Neuronal stem cell (in vitro differentiated cells): ENCODE measurements around the gene HPX.

ENCODE experiments used
- DNase-seq: peaks from one replicate; pipeline ENCODE4 v3.0.0-alpha.2; 2013; ENCODE audit warnings: low spot score
- H2AFZ ChIP-seq: one replicate; pipeline ENCODE4 v1.6.1; 2013; ENCODE audit warnings: mild to moderate bottlenecking, low read length, inconsistent platforms
- H2AK5ac ChIP-seq: 2 replicates; pipeline ENCODE4 v1.6.1; 2013; ENCODE audit warnings: low read depth, mild to moderate bottlenecking, inconsistent platforms, low read length, moderate library complexity, mixed read lengths
- H2BK120ac ChIP-seq: 2 replicates; pipeline ENCODE4 v1.6.1; 2013; ENCODE audit warnings: low read depth, mild to moderate bottlenecking, inconsistent platforms, low read length, moderate library complexity, mixed read lengths
- H2BK12ac ChIP-seq: one replicate; pipeline ENCODE4 v1.6.1; 2013; ENCODE audit warnings: low read length, inconsistent platforms
- H2BK15ac ChIP-seq: 2 replicates; pipeline ENCODE4 v1.6.1; 2013; ENCODE audit warnings: mild to moderate bottlenecking, low read length, inconsistent platforms, mixed read lengths
- H2BK5ac ChIP-seq: one replicate; pipeline ENCODE4 v1.6.1; 2013; ENCODE audit warnings: inconsistent platforms, mild to moderate bottlenecking, low read length, moderate library complexity
- H3K14ac ChIP-seq: one replicate; pipeline ENCODE4 v1.6.1; 2013; ENCODE audit warnings: low read length, inconsistent platforms
- H3K18ac ChIP-seq: 2 replicates; pipeline ENCODE4 v1.6.1; 2013; ENCODE audit warnings: low read length, inconsistent platforms
- H3K23ac ChIP-seq: 2 replicates; pipeline ENCODE4 v1.6.1; 2013; ENCODE audit warnings: low read depth, mild to moderate bottlenecking, mixed read lengths, low read length, inconsistent platforms; ENCODE audit not compliant: poor library complexity
- H3K27ac ChIP-seq: replicated peaks from 3 replicates; pipeline ENCODE4 v1.5.1; 2013; ENCODE audit warnings: low read length, inconsistent platforms
- H3K27me3 ChIP-seq, 3 experiments: 2 replicates each; pipeline ENCODE4 v1.6.1; 2013; ENCODE audit warnings: low read length in 3 of 3, mild to moderate bottlenecking in 2 of 3, inconsistent platforms in 1 of 3, low read depth in 1 of 3, mixed read lengths in 1 of 3, moderate library complexity in 1 of 3; ENCODE audit not compliant: control insufficient read depth in 3 of 3, insufficient read depth in 3 of 3
- H3K36me3 ChIP-seq, 2 donors: replicated peaks in 1 of 2; 2 replicates each; pipeline ENCODE4 v1.6.1; 2013; ENCODE audit warnings: low read length in 2 of 2; ENCODE audit not compliant: control insufficient read depth in 2 of 2, insufficient read depth in 2 of 2
- H3K4ac ChIP-seq: 2 replicates; pipeline ENCODE4 v1.6.1; 2013; ENCODE audit warnings: inconsistent platforms, mild to moderate bottlenecking, low read length, moderate library complexity
- H3K4me1 ChIP-seq, 2 donors: 1 replicate in 1 of 2; 2 replicates in 1 of 2; pipeline ENCODE4 v1.6.1; 2013; ENCODE audit warnings: low read length in 2 of 2, low read depth in 1 of 2; ENCODE audit not compliant: control insufficient read depth in 2 of 2, insufficient read depth in 1 of 2
- H3K4me2 ChIP-seq: one replicate; pipeline ENCODE4 v1.6.1; 2013; ENCODE audit warnings: mild to moderate bottlenecking, low read length, inconsistent platforms; ENCODE audit not compliant: insufficient read depth, poor library complexity, severe bottlenecking
- H3K4me3 ChIP-seq, 2 donors: 2 replicates each; pipeline ENCODE4 v1.5.1; 2013; ENCODE audit warnings: low read length in 2 of 2, mild to moderate bottlenecking in 2 of 2, inconsistent platforms in 1 of 2, moderate library complexity in 1 of 2
- H3K79me1 ChIP-seq: one replicate; pipeline ENCODE4 v1.6.1; 2013; ENCODE audit warnings: low read depth, mild to moderate bottlenecking, inconsistent platforms, low read length, moderate library complexity
- H3K9ac ChIP-seq: one replicate; pipeline ENCODE4 v1.6.1; 2013; ENCODE audit warnings: mild to moderate bottlenecking, low read depth, low read length, inconsistent platforms; ENCODE audit not compliant: poor library complexity
- H3K9me3 ChIP-seq, 2 donors: replicated peaks in 1 of 2; 2 replicates each; pipeline versions ENCODE3 to v1.6.1; 2013; ENCODE audit warnings: low read length in 2 of 2, mild to moderate bottlenecking in 2 of 2, inconsistent platforms in 1 of 2, low read depth in 1 of 2, mixed read lengths in 1 of 2, moderate library complexity in 1 of 2; ENCODE audit not compliant: control insufficient read depth in 2 of 2, insufficient read depth in 1 of 2
- H4K8ac ChIP-seq: one replicate; pipeline ENCODE4 v1.6.1; 2013; ENCODE audit warnings: low read depth, mild to moderate bottlenecking, inconsistent platforms, low read length, moderate library complexity
- H4K91ac ChIP-seq: one replicate; pipeline ENCODE4 v1.6.1; 2013; ENCODE audit warnings: low read length, low read depth, mild to moderate bottlenecking, inconsistent platforms; ENCODE audit not compliant: poor library complexity
- WGBS, 2 donors: extraction: QIAGEN DNeasy Blood & Tissue Kit; methylation state at CpG; one replicate each; pipeline ENCODE4 v1.1.7; 2013; ENCODE audit warnings: missing lambda C conversion rate in 2 of 2, mixed read lengths in 1 of 2; ENCODE audit not compliant: insufficient read length in 2 of 2, insufficient replicate concordance in 1 of 2; ENCODE audit errors: extremely low coverage in 2 of 2; 5-methylcytosine and 5-hydroxymethylcytosine counted together

HPX gene

GRCh38 chr11:6437993-6438392, 2.8 kb downstream of the HPX start:
- Histone ChIP-seq H3K23ac (no peak overlapping the region), H3K18ac (no peak overlapping the region), H3K36me3 (no peaks in the 10 kb centered on the region), H4K91ac (no peak overlapping the region), H2BK120ac (no peak overlapping the region), H2BK12ac (no peak overlapping the region), H3K4me2 (no peak overlapping the region), H3K4me3 (no peak overlapping the region), H3K9ac (no peak overlapping the region), H3K79me1 (no peaks in the 10 kb centered on the region), H2BK5ac (no peak overlapping the region), H3K14ac (no peak overlapping the region), H2AFZ (no peak overlapping the region), H3K27ac (no peak overlapping the region), H2AK5ac (no peak overlapping the region), H3K9me3 (no peaks in the 10 kb centered on the region), H3K27me3 (peaks cover 0 to 2% (median 0%) of the 10 kb centered on the region in 3 experiments), H2BK15ac (no peak overlapping the region), H3K4me1 (peaks cover 2% of the 10 kb centered on the region in 2 donors), H4K8ac (no peak overlapping the region), H3K4ac (no peak overlapping the region)
- WGBS, 2 donors, result no CpG with 5 or more reads among the region's 3 CpGs
- no peak for DNase-seq

DNA sequence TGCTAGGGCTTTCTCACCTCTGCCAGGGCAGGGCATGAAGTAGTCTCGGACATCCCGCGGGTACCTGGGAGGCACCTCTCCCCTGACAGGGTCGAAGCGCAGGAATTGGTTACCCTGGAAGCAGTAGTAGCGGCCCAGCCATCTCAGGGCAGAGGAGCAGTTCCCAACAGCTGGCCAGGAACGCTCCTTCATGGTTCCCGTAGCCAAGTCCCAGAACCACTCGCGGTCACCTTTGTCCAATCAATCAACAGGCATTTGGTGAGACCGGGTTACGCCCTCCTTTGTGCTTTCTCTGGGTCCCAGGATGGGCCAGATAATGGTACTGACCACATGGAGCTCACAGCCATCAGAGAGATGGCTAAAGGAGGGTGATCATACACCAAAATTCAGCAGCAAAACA, 3.4 kb downstream of the HPX start:
- H3K4me1 ChIP-seq, result peaks cover 2% of the 10 kb centered on the region in 2 donors
- H3K79me1 ChIP-seq, result no peaks in the 10 kb centered on the region
- no peak overlapping the region for H4K91ac ChIP-seq

DNA sequence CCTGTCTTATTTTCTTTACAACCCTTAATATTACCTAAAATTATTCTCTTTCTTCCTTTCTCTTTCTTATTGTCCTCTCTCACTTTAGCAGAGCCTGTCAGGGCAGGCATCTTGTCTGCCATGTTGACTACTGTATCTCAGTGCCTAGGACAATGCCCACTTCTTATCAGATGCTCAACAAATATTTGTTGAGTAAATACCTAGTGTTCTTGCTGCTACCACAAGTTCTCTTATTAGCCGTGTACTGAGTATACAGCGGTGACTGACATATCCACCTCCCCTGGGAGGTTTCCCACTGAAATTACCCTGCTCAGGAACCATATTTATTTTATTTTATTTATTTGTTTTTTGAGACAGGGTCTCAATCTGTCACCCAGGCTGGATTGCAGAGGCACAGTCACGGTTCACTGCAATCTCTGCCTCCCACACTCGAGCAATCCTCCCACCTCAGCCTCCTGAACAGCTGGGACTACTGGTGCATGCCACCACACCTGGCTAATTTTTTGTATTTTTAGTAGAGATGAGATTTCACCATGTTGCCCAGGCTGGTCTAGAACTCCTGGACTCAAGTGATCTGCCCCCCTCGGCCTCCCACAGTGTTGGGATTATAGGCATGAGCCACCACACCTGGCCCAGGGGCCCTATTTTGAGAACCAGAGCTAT, 6.7 kb downstream of the HPX start:
- Histone ChIP-seq H3K4ac (no peak overlapping the region), H2BK5ac (no peak overlapping the region), H2AFZ (no peak overlapping the region), H3K79me1 (no peaks in the 10 kb centered on the region), H3K4me1 (peaks cover 2% of the 10 kb centered on the region in 2 donors), H3K27ac (no peak overlapping the region), H3K4me2 (no peak overlapping the region), H2AK5ac (no peak overlapping the region), H2BK120ac (no peak overlapping the region), H4K91ac (no peak overlapping the region), H3K18ac (no peak overlapping the region), H3K9me3 (no peaks in the 10 kb centered on the region), H3K14ac (no peak overlapping the region), H2BK12ac (no peak overlapping the region), H3K23ac (no peak overlapping the region), H4K8ac (no peak overlapping the region), H3K27me3 (peaks cover 0 to 11% (median 0%) of the 10 kb centered on the region in 3 experiments), H3K36me3 (no peaks in the 10 kb centered on the region), H3K9ac (no peak overlapping the region), H2BK15ac (no peak overlapping the region), H3K4me3 (no peak overlapping the region)
- no peak for DNase-seq
- WGBS, 2 donors, result no CpG with 5 or more reads among the region's 5 CpGs

More for the DNA sequence above, 3.4 kb downstream of the HPX start:
- Histone ChIP-seq H3K27me3 (peaks cover 0 to 3% (median 0%) of the 10 kb centered on the region in 3 experiments), H2BK5ac (no peak overlapping the region), H3K14ac (no peak overlapping the region), H2BK12ac (no peak overlapping the region), H2BK120ac (no peak overlapping the region), H3K36me3 (no peaks in the 10 kb centered on the region), H3K9me3 (no peaks in the 10 kb centered on the region), H4K8ac (no peak overlapping the region), H3K23ac (no peak overlapping the region), H3K4ac (no peak overlapping the region), H3K9ac (no peak overlapping the region), H3K18ac (no peak overlapping the region), H2AFZ (no peak overlapping the region), H2AK5ac (no peak overlapping the region), H2BK15ac (no peak overlapping the region), H3K27ac (no peak overlapping the region), H3K4me2 (no peak overlapping the region), H3K4me3 (no peak overlapping the region)
- no peak for DNase-seq
- no CpG with 5 or more reads among the region's 12 CpGs for WGBS, 2 donors

DNA sequence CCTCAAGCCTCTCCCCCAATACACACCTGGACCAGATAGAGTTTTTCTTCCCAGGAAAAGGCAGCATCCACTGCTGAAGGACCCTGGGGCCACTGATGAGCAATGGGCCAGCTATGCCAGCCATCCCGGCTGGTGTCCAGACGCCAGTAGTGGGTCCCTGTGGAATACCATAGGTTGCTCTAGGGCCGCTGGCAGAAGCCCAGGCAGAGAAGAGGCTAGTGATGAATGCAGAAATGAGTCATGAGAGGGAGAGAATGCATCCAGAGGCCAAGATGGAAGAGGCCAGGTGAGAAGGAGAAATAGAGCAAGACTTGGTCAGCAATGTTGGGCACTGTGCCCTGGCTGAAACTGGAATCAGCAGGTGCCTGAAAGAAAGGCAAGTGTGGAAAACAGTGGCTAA, 8.9 kb downstream of the HPX start:
- Histone ChIP-seq H3K23ac (no peak overlapping the region), H3K4me3 (no peak overlapping the region), H3K14ac (no peak overlapping the region), H3K27ac (no peak overlapping the region), H2AFZ (no peak overlapping the region), H3K18ac (no peak overlapping the region), H3K9ac (no peak overlapping the region), H3K4me2 (no peak overlapping the region), H3K4me1 (peaks cover 0 to 4% of the 10 kb centered on the region in 2 donors), H3K36me3 (no peaks in the 10 kb centered on the region), H2BK120ac (peak overlapping the region; percentile 43), H3K9me3 (no peaks in the 10 kb centered on the region), H2BK12ac (no peak overlapping the region), H2BK15ac (no peak overlapping the region), H3K4ac (no peak overlapping the region), H2BK5ac (no peak overlapping the region), H4K8ac (no peak overlapping the region), H3K27me3 (peaks cover 0 to 15% (median 0%) of the 10 kb centered on the region in 3 experiments), H2AK5ac (no peak overlapping the region), H4K91ac (no peak overlapping the region), H3K79me1 (no peaks in the 10 kb centered on the region)
- DNase-seq, result no peak
- WGBS, 2 donors, result no CpG with 5 or more reads among the region's 3 CpGs
